Measurements from ENCODE around the gene RPIA. TPM values are rescaled to one million over a fixed set of nuclear protein-coding genes. Genes with fewer than 3 reads are reported as not detected.

The RPIA gene
- total RNA-seq, 4 donors from 2014 or later = 16.3 to 28.1 (median 16.6) TPM

GRCh38 chr2:88657131-88657530, 34.3 kb upstream of the RPIA start:
- Histone ChIP-seq H3K27ac (no peak overlapping the region), H3K27me3 (no peaks in the 10 kb centered on the region), H3K4me3 (no peak overlapping the region), H3K4me1 (no peaks in the 10 kb centered on the region), H3K36me3 (no peaks in the 10 kb centered on the region), H3K9me3 (no peaks in the 10 kb centered on the region)
- TF ChIP-seq CTCF (IDR thresholded peaks at IDR 0.05) (no peak), POLR2A (IDR thresholded peaks at IDR 0.05) (no peak)
- DNase-seq = no peak

GRCh38 chr2:88658326-88658725, 33.1 kb upstream of the RPIA start:
- Histone ChIP-seq H3K4me1 (no peaks in the 10 kb centered on the region), H3K27me3 (no peaks in the 10 kb centered on the region), H3K27ac (peak overlapping the region in 2 of 4 donors; percentile 51 to 64), H3K9me3 (no peaks in the 10 kb centered on the region), H3K4me3 (no peak overlapping the region), H3K36me3 (no peaks in the 10 kb centered on the region)
- TF ChIP-seq CTCF (IDR thresholded peaks at IDR 0.05) = no peak
- no peak for TF ChIP-seq POLR2A (IDR thresholded peaks at IDR 0.05)
- DNase-seq = no peak

- H3K27me3 ChIP-seq = no peaks in the 10 kb centered on the region
- no peak for TF ChIP-seq POLR2A (IDR thresholded peaks at IDR 0.05)
- H3K9me3 ChIP-seq = no peaks in the 10 kb centered on the region
- H3K36me3 ChIP-seq = no peaks in the 10 kb centered on the region
- H3K4me3 ChIP-seq = no peak overlapping the region
- DNase-seq = no peak
- peak overlapping the region in 2 of 4 donors; percentile 51 to 64 for H3K27ac ChIP-seq
- H3K4me1 ChIP-seq = no peaks in the 10 kb centered on the region
These were observed 32.5 kb upstream of the RPIA start for GRCh38 chr2:88658881-88659537.

GRCh38 chr2:88659538-88659915, 31.9 kb upstream of the RPIA start:
- Histone ChIP-seq H3K27ac (peak overlapping the region in 2 of 4 donors; percentile 51 to 64), H3K4me3 (no peak overlapping the region), H3K9me3 (no peaks in the 10 kb centered on the region), H3K36me3 (no peaks in the 10 kb centered on the region), H3K27me3 (no peaks in the 10 kb centered on the region), H3K4me1 (no peaks in the 10 kb centered on the region)
- no peak for TF ChIP-seq POLR2A (IDR thresholded peaks at IDR 0.05)
- peak in 1 of 3 donors; percentile 49 for DNase-seq

- no peaks in the 10 kb centered on the region for H3K4me1 ChIP-seq
- no peaks in the 10 kb centered on the region for H3K36me3 ChIP-seq
- TF ChIP-seq CTCF (IDR thresholded peaks at IDR 0.05) = no peak
- TF ChIP-seq POLR2A (IDR thresholded peaks at IDR 0.05) = no peak
- no peaks in the 10 kb centered on the region for H3K9me3 ChIP-seq
- no peak overlapping the region for H3K27ac ChIP-seq
- no peaks in the 10 kb centered on the region for H3K27me3 ChIP-seq
- no peak for DNase-seq
- no peak overlapping the region for H3K4me3 ChIP-seq
These were observed 30.9 kb upstream of the RPIA start for GRCh38 chr2:88660622-88661021.

- no peaks in the 10 kb centered on the region for H3K4me1 ChIP-seq
- H3K9me3 ChIP-seq = no peaks in the 10 kb centered on the region
- H3K27ac ChIP-seq = no peak overlapping the region
- H3K27me3 ChIP-seq = no peaks in the 10 kb centered on the region
- no peak for DNase-seq
- H3K4me3 ChIP-seq = no peak overlapping the region
- no peak for TF ChIP-seq CTCF (IDR thresholded peaks at IDR 0.05)
- no peak for TF ChIP-seq POLR2A (IDR thresholded peaks at IDR 0.05)
- H3K36me3 ChIP-seq = no peaks in the 10 kb centered on the region
These were observed 24.9 kb upstream of the RPIA start for GRCh38 chr2:88666576-88666975.

- DNase-seq = no peak
- no peaks in the 10 kb centered on the region for H3K27me3 ChIP-seq
- no peaks in the 10 kb centered on the region for H3K36me3 ChIP-seq
- no peak overlapping the region for H3K4me3 ChIP-seq
- H3K4me1 ChIP-seq = no peaks in the 10 kb centered on the region
- H3K27ac ChIP-seq = no peak overlapping the region
- no peaks in the 10 kb centered on the region for H3K9me3 ChIP-seq
- TF ChIP-seq CTCF (IDR thresholded peaks at IDR 0.05) (no peak), POLR2A (IDR thresholded peaks at IDR 0.05) (no peak)
These were observed 24.3 kb upstream of the RPIA start for GRCh38 chr2:88667219-88667618.

All from Peyer's patch (tissue), 4 donors.